Activated CD8-positive, alpha-beta T cell treated with anti-CD3 and anti-CD28 coated beads, Interleukin-2, amount 10 ng/mL, durations not matched to agents 7 days and 5 days (primary cell): Measurements from ENCODE around the gene NR0B1. TPM values are rescaled to one million over a fixed set of nuclear protein-coding genes. Genes with fewer than 3 reads are reported as not detected.

ENCODE experiments used
- ATAC-seq: fragments of 150-1000 bp; cut with Tn5 transposase; one replicate; pipeline ENCODE4 v1.10.0; 2021; ENCODE audit warnings: moderate library complexity
- CTCF ChIA-PET: fragments of 350-600 bp; sonication (Branson Sonifier 250); formaldehyde crosslinking; loops from one replicate; lab custom pipeline; 2021; ENCODE audit warnings: antibody characterized with exemption; lab: Charles Lee
- POLR2A ChIA-PET: fragments of 350-600 bp; sonication (Branson Sonifier 250); formaldehyde crosslinking; loops from one replicate; lab custom pipeline; 2021; ENCODE audit warnings: antibody characterized with exemption; lab: Charles Lee
- DNase-seq: peaks from one replicate; pipeline ENCODE4 v3.0.0-alpha.2; 2020
- H3K27ac Mint-ChIP-seq: one replicate; pipeline ENCODE4 v1.8.0; 2021; ENCODE audit warnings: mild to moderate bottlenecking, mixed read lengths
- H3K27me3 Mint-ChIP-seq: one replicate; pipeline ENCODE4 v1.8.0; 2021; ENCODE audit warnings: low read depth, mixed read lengths
- H3K36me3 Mint-ChIP-seq: one replicate; pipeline ENCODE4 v1.8.0; 2021; ENCODE audit warnings: low read depth, mixed read lengths
- H3K4me1 Mint-ChIP-seq: one replicate; pipeline ENCODE4 v1.8.0; 2021; ENCODE audit warnings: low read depth, mixed read lengths
- H3K4me3 Mint-ChIP-seq: one replicate; pipeline ENCODE4 v1.8.0; 2021; ENCODE audit warnings: mild to moderate bottlenecking, mixed read lengths
- H3K9me3 Mint-ChIP-seq: one replicate; pipeline ENCODE4 v1.8.0; 2022; ENCODE audit warnings: mixed read lengths; ENCODE audit not compliant: insufficient read depth
- total RNA-seq, 2 experiments: library from RNA; stranded (reverse); gene quantifications; one replicate each; pipeline ENCODE4 v1.2.3, GENCODE V29; 2021

NR0B1 gene, protein sequence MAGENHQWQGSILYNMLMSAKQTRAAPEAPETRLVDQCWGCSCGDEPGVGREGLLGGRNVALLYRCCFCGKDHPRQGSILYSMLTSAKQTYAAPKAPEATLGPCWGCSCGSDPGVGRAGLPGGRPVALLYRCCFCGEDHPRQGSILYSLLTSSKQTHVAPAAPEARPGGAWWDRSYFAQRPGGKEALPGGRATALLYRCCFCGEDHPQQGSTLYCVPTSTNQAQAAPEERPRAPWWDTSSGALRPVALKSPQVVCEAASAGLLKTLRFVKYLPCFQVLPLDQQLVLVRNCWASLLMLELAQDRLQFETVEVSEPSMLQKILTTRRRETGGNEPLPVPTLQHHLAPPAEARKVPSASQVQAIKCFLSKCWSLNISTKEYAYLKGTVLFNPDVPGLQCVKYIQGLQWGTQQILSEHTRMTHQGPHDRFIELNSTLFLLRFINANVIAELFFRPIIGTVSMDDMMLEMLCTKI
- total RNA-seq, result not detected

GRCh38 chrX:30309139-30309571, at the start of gene NR0B1:
Gene NR0B1 (minus strand): TSS chrX:30309390. CDS start chrX:30309363, 27 bp downstream.
- Mint-ChIP-seq H3K4me3 (no peak within 1 kb of the TSS), H3K36me3 (no peaks in the 10 kb centered on the region), H3K4me1 (no peaks in the 10 kb centered on the region), H3K27ac (no peak within 1 kb of the TSS), H3K27me3 (peaks cover 12% of the 10 kb centered on the region), H3K9me3 (no peaks in the 10 kb centered on the region)
- POLR2A ChIA-PET, result no interaction called here
- DNase-seq, result no peak
- CTCF ChIA-PET, result no interaction called here
- ATAC-seq, result no peak

- ATAC-seq (no peak), DNase-seq (no peak)
- POLR2A ChIA-PET, result no interaction called here
- Mint-ChIP-seq H3K27me3 (no peaks in the 10 kb centered on the region), H3K9me3 (no peaks in the 10 kb centered on the region), H3K4me1 (no peaks in the 10 kb centered on the region), H3K27ac (no peak overlapping the region), H3K4me3 (no peak overlapping the region), H3K36me3 (no peaks in the 10 kb centered on the region)
- CTCF ChIA-PET, result no interaction called here
Observed at GRCh38 chrX:30349946-30350345, 40.8 kb upstream of the NR0B1 start.

GRCh38 chrX:30343206-30343605, 34.0 kb upstream of the NR0B1 start:
- H3K4me3 Mint-ChIP-seq, result no peak overlapping the region
- ATAC-seq, result no peak
- H3K36me3 Mint-ChIP-seq, result no peaks in the 10 kb centered on the region
- no peaks in the 10 kb centered on the region for H3K4me1 Mint-ChIP-seq
- H3K27ac Mint-ChIP-seq, result no peak overlapping the region
- no peak for DNase-seq
- POLR2A ChIA-PET, result no interaction called here
- CTCF ChIA-PET, result no interaction called here
- H3K27me3 Mint-ChIP-seq, result no peaks in the 10 kb centered on the region
- no peaks in the 10 kb centered on the region for H3K9me3 Mint-ChIP-seq

DNA sequence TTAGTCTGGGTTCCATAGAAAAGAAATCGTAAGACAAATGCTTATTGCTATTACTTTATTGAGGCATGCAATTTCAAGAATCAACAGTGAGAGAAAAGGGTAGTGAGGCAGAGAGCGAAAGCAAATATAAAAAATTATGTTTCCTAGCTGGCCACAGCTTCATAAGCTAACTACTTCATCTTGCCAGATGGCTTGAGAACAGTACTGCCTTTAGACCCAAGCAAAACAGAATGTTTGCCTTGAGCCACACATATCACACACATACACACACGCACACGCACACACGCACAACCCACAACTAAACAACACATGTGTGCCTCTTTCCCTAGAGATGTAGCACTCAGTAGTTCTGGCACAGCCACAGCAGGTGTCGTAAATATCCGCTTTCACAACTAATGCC, 31.6 kb upstream of the NR0B1 start:
- ATAC-seq, result no peak
- H3K27me3 Mint-ChIP-seq, result no peaks in the 10 kb centered on the region
- H3K4me3 Mint-ChIP-seq, result no peak overlapping the region
- H3K4me1 Mint-ChIP-seq, result no peaks in the 10 kb centered on the region
- no peak overlapping the region for H3K27ac Mint-ChIP-seq
- H3K36me3 Mint-ChIP-seq, result no peaks in the 10 kb centered on the region
- no peaks in the 10 kb centered on the region for H3K9me3 Mint-ChIP-seq
- DNase-seq, result no peak
- CTCF ChIA-PET, result no interaction called here
- POLR2A ChIA-PET, result no interaction called here

DNA sequence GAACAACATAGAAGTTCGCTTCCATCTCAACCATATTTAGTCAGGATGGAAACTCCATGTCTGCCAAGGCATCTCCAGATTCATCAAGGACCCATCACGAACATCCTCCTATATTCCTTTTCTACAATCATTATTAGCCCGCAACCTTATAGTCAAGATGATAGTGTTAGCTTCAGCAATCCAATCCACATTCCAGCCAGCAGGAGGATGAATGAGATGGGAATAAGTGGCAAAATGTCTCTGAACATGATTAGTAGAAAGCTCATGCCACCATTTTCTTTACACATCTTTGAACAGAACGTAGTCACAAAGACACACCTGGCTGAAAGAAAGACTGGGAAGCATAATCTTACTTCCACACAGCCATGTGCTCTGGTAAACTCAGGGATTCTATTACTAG, 18.6 kb upstream of the NR0B1 start:
- POLR2A ChIA-PET, result no interaction called here

GRCh38 chrX:30317308-30317707, 8.1 kb upstream of the NR0B1 start:
- Mint-ChIP-seq H3K4me3 (no peak overlapping the region), H3K9me3 (no peaks in the 10 kb centered on the region), H3K36me3 (no peaks in the 10 kb centered on the region), H3K27ac (no peak overlapping the region), H3K27me3 (no peaks in the 10 kb centered on the region), H3K4me1 (no peaks in the 10 kb centered on the region)
- DNase-seq (no peak), ATAC-seq (no peak)
- POLR2A ChIA-PET, result no interaction called here
- CTCF ChIA-PET, result no interaction called here

More for the DNA sequence above, 18.6 kb upstream of the NR0B1 start:
- Mint-ChIP-seq H3K27me3 (no peaks in the 10 kb centered on the region), H3K4me1 (no peaks in the 10 kb centered on the region), H3K9me3 (no peaks in the 10 kb centered on the region), H3K4me3 (no peak overlapping the region), H3K36me3 (no peaks in the 10 kb centered on the region), H3K27ac (no peak overlapping the region)
- ATAC-seq (no peak), DNase-seq (no peak)
- CTCF ChIA-PET, result no interaction called here

GRCh38 chrX:30313322-30313721, 4.1 kb upstream of the NR0B1 start:
- POLR2A ChIA-PET, result no interaction called here
- no peaks in the 10 kb centered on the region for H3K4me1 Mint-ChIP-seq
- H3K27ac Mint-ChIP-seq, result no peak overlapping the region
- CTCF ChIA-PET, result no interaction called here
- no peak overlapping the region for H3K4me3 Mint-ChIP-seq
- ATAC-seq (no peak), DNase-seq (no peak)
- peaks cover 6% of the 10 kb centered on the region for H3K27me3 Mint-ChIP-seq
- H3K9me3 Mint-ChIP-seq, result no peaks in the 10 kb centered on the region
- H3K36me3 Mint-ChIP-seq, result no peaks in the 10 kb centered on the region

- Mint-ChIP-seq H3K27ac (no peak overlapping the region), H3K9me3 (no peaks in the 10 kb centered on the region)
- POLR2A ChIA-PET, result no interaction called here
Observed at GRCh38 chrX:30312858-30313257, 3.7 kb upstream of the NR0B1 start.

DNA sequence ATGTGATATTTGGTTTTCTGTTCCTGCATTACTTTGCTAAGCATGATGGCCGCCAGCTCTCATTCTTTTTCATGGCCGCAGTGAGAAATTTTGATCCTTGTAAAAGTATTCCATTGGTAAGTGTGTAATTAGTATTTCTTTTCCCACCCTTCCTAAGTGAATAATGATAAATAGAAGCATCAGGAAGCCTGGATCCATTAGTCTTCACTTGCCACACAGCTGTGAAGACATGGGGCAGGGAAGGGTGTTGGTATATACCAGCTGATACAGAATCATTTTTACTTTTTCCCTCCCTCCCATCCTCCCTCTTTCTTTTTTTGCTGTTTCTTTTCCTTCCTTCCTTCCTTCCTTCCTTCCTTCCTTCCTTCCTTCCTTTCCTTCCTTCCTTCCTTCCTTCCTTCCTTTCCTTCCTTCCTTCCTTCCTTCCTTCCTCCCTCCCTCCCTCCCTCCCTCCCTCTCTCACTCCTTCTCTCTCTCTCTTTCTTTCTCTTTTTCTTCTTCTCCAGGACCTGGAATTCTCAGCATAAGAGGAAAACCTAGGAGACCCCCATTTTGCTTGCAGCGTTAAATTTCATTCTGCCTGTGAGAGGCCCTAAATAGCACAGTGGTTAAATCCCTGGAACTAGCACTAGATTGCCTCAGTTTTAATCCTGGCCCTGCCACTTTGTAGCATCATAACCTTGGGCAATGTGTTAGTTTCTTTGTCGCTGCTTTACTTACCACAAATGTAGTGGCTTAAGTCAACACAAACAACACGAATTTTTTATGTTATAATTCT, 1.4 kb upstream of the NR0B1 start:
- ATAC-seq (no peak), DNase-seq (no peak)
- Mint-ChIP-seq H3K4me1 (no peaks in the 10 kb centered on the region), H3K4me3 (no peak overlapping the region), H3K27me3 (peaks cover 12% of the 10 kb centered on the region), H3K9me3 (no peaks in the 10 kb centered on the region), H3K36me3 (no peaks in the 10 kb centered on the region), H3K27ac (no peak overlapping the region)
- ChIA-PET POLR2A (no interaction called here), CTCF (no interaction called here)

More at GRCh38 chrX:30312858-30313257, 3.7 kb upstream of the NR0B1 start:
- peaks cover 7% of the 10 kb centered on the region for H3K27me3 Mint-ChIP-seq
- H3K4me1 Mint-ChIP-seq, result no peaks in the 10 kb centered on the region
- CTCF ChIA-PET, result no interaction called here
- no peak overlapping the region for H3K4me3 Mint-ChIP-seq
- ATAC-seq (no peak), DNase-seq (no peak)
- H3K36me3 Mint-ChIP-seq, result no peaks in the 10 kb centered on the region

DNA sequence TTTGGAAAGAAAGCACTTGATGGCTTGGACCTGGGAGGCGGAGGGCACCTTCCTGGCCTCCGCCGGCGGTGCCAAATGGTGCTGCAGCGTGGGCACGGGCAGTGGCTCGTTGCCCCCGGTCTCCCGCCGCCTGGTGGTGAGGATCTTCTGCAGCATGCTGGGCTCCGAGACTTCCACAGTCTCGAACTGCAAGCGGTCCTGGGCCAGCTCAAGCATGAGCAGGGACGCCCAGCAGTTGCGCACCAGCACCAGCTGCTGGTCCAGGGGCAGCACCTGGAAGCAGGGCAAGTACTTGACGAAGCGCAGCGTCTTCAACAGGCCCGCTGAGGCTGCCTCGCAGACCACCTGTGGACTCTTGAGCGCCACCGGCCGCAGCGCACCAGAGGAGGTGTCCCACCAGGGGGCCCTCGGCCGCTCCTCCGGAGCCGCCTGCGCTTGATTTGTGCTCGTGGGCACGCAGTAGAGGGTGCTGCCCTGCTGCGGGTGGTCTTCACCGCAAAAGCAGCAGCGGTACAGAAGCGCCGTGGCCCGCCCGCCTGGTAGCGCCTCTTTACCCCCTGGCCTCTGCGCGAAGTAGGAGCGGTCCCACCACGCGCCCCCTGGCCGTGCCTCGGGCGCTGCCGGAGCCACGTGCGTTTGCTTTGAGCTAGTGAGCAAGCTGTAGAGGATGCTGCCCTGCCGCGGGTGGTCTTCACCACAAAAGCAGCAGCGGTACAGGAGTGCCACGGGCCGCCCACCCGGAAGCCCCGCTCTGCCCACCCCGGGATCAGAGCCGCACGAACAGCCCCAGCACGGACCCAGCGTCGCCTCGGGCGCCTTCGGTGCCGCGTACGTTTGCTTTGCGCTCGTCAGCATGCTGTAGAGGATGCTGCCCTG, 689 bp downstream of the NR0B1 start:
- ATAC-seq (no peak), DNase-seq (no peak)
- Mint-ChIP-seq H3K36me3 (no peaks in the 10 kb centered on the region), H3K4me1 (no peaks in the 10 kb centered on the region), H3K4me3 (no peak overlapping the region), H3K27me3 (peaks cover 12% of the 10 kb centered on the region), H3K27ac (no peak overlapping the region), H3K9me3 (no peaks in the 10 kb centered on the region)
- ChIA-PET CTCF (no interaction called here), POLR2A (no interaction called here)

GRCh38 chrX:30307466-30307865, 1.7 kb downstream of the NR0B1 start:
- H3K4me3 Mint-ChIP-seq, result no peak overlapping the region
- ATAC-seq, result no peak
- H3K9me3 Mint-ChIP-seq, result no peaks in the 10 kb centered on the region
- ChIA-PET POLR2A (no interaction called here), CTCF (no interaction called here)
- peaks cover 12% of the 10 kb centered on the region for H3K27me3 Mint-ChIP-seq
- H3K36me3 Mint-ChIP-seq, result no peaks in the 10 kb centered on the region
- H3K4me1 Mint-ChIP-seq, result no peaks in the 10 kb centered on the region
- no peak overlapping the region for H3K27ac Mint-ChIP-seq
- no peak for DNase-seq
